ENCODE measurements around the gene CARD11.

DNA sequence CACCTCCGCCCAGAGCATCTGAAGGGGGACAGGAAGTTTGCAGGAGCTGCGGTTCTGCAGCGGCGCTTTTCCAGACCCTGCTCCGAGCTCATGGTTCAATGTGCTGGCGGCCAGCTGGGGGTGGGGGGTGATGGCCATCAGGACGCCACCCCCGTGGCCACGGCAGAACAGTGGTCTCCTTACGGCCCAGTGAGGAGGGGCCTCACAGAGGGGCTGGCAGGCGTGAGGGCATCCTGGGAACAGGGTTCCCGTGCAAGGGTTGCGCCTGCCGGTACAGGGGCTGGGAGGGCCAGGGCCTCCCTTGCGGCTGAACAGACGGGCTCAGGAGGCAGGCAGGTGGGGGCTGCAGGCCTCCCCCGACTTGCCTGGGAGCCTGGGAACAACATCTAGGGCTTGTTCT is 160.6 kb downstream of the CARD11 start:
- TF ChIP-seq, protein P1, sequence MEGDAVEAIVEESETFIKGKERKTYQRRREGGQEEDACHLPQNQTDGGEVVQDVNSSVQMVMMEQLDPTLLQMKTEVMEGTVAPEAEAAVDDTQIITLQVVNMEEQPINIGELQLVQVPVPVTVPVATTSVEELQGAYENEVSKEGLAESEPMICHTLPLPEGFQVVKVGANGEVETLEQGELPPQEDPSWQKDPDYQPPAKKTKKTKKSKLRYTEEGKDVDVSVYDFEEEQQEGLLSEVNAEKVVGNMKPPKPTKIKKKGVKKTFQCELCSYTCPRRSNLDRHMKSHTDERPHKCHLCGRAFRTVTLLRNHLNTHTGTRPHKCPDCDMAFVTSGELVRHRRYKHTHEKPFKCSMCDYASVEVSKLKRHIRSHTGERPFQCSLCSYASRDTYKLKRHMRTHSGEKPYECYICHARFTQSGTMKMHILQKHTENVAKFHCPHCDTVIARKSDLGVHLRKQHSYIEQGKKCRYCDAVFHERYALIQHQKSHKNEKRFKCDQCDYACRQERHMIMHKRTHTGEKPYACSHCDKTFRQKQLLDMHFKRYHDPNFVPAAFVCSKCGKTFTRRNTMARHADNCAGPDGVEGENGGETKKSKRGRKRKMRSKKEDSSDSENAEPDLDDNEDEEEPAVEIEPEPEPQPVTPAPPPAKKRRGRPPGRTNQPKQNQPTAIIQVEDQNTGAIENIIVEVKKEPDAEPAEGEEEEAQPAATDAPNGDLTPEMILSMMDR (conservative IDR thresholded peaks at IDR 0.05; ENCODE audit: low read depth, low read length), result no peak
- TF ChIP-seq SMC3 (IDR thresholded peaks at IDR 0.05; ENCODE audit: low read depth, low read length) (no peak), RFX5 (IDR thresholded peaks at IDR 0.05; ENCODE audit: low read depth, low read length) (no peak), BHLHE40 (IDR thresholded peaks at IDR 0.05; ENCODE audit: low read depth, low read length) (no peak), POLR2A (IDR thresholded peaks at IDR 0.05; ENCODE audit: low read depth, low read length) (no peak), RAD21 (IDR thresholded peaks at IDR 0.05; ENCODE audit: low read length) (no peak), MXI1 (IDR thresholded peaks at IDR 0.05; ENCODE audit: borderline replicate concordance, low read depth, low read length) (no peak), CEBPB (IDR thresholded peaks at IDR 0.05; ENCODE audit: low read depth, low read length) (no peak)
- TF ChIP-seq, protein P2, sequence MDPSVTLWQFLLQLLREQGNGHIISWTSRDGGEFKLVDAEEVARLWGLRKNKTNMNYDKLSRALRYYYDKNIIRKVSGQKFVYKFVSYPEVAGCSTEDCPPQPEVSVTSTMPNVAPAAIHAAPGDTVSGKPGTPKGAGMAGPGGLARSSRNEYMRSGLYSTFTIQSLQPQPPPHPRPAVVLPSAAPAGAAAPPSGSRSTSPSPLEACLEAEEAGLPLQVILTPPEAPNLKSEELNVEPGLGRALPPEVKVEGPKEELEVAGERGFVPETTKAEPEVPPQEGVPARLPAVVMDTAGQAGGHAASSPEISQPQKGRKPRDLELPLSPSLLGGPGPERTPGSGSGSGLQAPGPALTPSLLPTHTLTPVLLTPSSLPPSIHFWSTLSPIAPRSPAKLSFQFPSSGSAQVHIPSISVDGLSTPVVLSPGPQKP (IDR thresholded peaks at IDR 0.05; ENCODE audit: borderline replicate concordance, low read depth, low read length), result no peak

Data from IMR-90 (cell line).